Breast epithelium (tissue), 4 donors: ENCODE data around the gene NR2F1. TPM values are rescaled to one million over a fixed set of nuclear protein-coding genes. Genes with fewer than 3 reads are reported as not detected.
A peak's percentile ranks its signal among the peaks of the same experiment; 100 is the strongest.

ENCODE experiments used
- DNase-seq, 2 donors: peaks; one replicate each; pipeline ENCODE4 v3.0.0-alpha.2; 2019; ENCODE audit warnings: low spot score in 2 of 2
- H3K27ac ChIP-seq, 2 donors: fragments of 200-600 bp; sonication (generic) in 1 of 2; one replicate each; pipeline ENCODE4 v1.5.1; 2016 to 2019; ENCODE audit warnings: mild to moderate bottlenecking in 1 of 2
- H3K27me3 ChIP-seq, 2 donors: fragments of 200-600 bp; sonication (generic) in 1 of 2; one replicate each; pipeline versions ENCODE4 v1.5.1 to v1.6.0; 2017 to 2019; ENCODE audit warnings: control low read depth in 1 of 2, mild to moderate bottlenecking in 1 of 2
- H3K36me3 ChIP-seq: fragments of 200-600 bp; one replicate; pipeline ENCODE4 v1.5.1; 2019
- H3K4me1 ChIP-seq, 2 donors: fragments of 200-600 bp; sonication (generic); one replicate each; pipeline ENCODE4 v1.5.1; 2016 to 2019; ENCODE audit warnings: control low read depth in 1 of 2
- H3K4me3 ChIP-seq, 3 donors: fragments of 200-600 bp; sonication (generic); 1 replicate in 2 of 3; 2 replicates in 1 of 3; pipeline ENCODE4 v1.5.1; 2016 to 2019; ENCODE audit warnings: mild to moderate bottlenecking in 3 of 3, moderate library complexity in 2 of 3
- H3K9me3 ChIP-seq, 2 donors: fragments of 200-600 bp; sonication (generic) in 1 of 2; one replicate each; pipeline ENCODE4 v1.5.1; 2016 to 2019; ENCODE audit warnings: control low read depth in 1 of 2
- POLR2A ChIP-seq: fragments of 450-650 bp; IDR thresholded peaks from one replicate; pipeline ENCODE4 v1.6.1; 2016; ENCODE audit warnings: antibody characterized with exemption, mild to moderate bottlenecking, moderate library complexity
- POLR2AphosphoS5 ChIP-seq, 3 donors: sonication (generic); formaldehyde crosslinking; IDR thresholded peaks; one replicate each; pipeline ENCODE4 v1.6.1; 2017; ENCODE audit warnings: antibody characterized with exemption in 3 of 3
- intact Hi-C: fragments of 100-400 bp; cut with DNase I; formaldehyde crosslinking; loops from one replicate; pipeline ENCODE4 v1.15.1; 2023; ENCODE audit warnings: low total_unique reads
- total RNA-seq, 3 donors: library from RNA; depleted of rRNA; stranded (reverse); fragments of >200 nt; gene quantifications; one replicate each; pipeline ENCODE4 v1.1.0, GENCODE V29; 2016
- TF ChIP-seq, protein P1 (sequence below), 3 donors: fragments of 450-650 bp; IDR thresholded peaks; one replicate each; pipeline ENCODE4 v1.5.1; 2016 to 2017; ENCODE audit warnings: antibody characterized with exemption in 3 of 3, mild to moderate bottlenecking in 3 of 3, moderate library complexity in 3 of 3

The NR2F1 gene
- total RNA-seq, 3 donors from 2014 or later, result 4.6 to 63.6 (median 59.1) TPM

DNA sequence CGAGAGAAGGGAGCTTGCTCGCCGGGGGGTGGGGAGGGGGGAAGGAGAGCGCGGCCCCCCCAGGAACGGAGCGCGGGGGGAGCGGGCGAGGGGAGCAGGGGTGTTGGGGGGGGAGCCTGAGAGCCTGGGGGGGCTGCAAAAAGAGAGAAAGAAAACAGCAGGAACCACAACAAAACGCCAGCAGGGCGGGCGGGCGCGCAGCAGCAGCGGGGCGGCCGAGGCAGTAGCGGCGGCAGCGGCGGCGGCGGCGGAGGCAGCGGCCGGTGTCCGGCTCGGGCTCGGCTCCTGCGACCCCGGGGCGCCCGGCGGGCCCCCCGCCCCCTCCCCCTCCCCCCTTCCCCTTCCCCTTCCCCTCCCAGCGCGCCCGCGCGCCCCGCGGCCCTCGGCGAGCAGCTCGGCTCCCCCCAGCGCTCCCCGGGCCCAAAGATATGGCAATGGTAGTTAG, 1.6 kb downstream of the NR2F1 start:
- peak overlapping the region; percentile 57 to 75 (median 63) for H3K4me3 ChIP-seq
- intact Hi-C loops, result no loop called here
- peak overlapping the region; percentile 68 to 90 for H3K27ac ChIP-seq
- peaks cover 8 to 56% of the 10 kb centered on the region in 2 donors for H3K27me3 ChIP-seq
- no peak for TF ChIP-seq POLR2A
- TF ChIP-seq, protein P1, sequence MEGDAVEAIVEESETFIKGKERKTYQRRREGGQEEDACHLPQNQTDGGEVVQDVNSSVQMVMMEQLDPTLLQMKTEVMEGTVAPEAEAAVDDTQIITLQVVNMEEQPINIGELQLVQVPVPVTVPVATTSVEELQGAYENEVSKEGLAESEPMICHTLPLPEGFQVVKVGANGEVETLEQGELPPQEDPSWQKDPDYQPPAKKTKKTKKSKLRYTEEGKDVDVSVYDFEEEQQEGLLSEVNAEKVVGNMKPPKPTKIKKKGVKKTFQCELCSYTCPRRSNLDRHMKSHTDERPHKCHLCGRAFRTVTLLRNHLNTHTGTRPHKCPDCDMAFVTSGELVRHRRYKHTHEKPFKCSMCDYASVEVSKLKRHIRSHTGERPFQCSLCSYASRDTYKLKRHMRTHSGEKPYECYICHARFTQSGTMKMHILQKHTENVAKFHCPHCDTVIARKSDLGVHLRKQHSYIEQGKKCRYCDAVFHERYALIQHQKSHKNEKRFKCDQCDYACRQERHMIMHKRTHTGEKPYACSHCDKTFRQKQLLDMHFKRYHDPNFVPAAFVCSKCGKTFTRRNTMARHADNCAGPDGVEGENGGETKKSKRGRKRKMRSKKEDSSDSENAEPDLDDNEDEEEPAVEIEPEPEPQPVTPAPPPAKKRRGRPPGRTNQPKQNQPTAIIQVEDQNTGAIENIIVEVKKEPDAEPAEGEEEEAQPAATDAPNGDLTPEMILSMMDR (IDR thresholded peaks at IDR 0.05), result no peak
- TF ChIP-seq POLR2AphosphoS5 (IDR thresholded peaks at IDR 0.05), result no peak
- H3K4me1 ChIP-seq, result peaks cover 0 to 7% of the 10 kb centered on the region in 2 donors
- DNase-seq, result no peak
- no peaks in the 10 kb centered on the region for H3K9me3 ChIP-seq
- H3K36me3 ChIP-seq, result no peaks in the 10 kb centered on the region

DNA sequence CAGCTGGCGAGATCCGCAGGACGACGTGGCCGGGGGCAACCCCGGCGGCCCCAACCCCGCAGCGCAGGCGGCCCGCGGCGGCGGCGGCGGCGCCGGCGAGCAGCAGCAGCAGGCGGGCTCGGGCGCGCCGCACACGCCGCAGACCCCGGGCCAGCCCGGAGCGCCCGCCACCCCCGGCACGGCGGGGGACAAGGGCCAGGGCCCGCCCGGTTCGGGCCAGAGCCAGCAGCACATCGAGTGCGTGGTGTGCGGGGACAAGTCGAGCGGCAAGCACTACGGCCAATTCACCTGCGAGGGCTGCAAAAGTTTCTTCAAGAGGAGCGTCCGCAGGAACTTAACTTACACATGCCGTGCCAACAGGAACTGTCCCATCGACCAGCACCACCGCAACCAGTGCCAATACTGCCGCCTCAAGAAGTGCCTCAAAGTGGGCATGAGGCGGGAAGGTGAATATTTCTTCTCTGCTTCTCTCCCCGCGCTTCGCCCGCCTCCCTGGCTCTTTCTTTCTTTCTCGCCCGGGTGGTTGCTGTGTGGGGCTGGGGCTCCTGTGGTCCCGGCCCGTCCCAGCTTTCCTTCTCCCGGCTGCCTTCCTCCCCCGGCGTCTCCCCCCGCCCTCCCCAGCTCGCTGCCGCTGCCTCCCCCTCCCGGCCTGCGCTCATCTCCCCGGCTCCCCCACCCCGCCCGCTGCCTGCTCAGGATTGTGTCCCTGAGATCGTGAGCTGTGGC, 2.2 kb downstream of the NR2F1 start:
- H3K9me3 ChIP-seq, result no peaks in the 10 kb centered on the region
- peak overlapping the region; percentile 70 to 90 for H3K27ac ChIP-seq
- no peak for DNase-seq
- intact Hi-C loops, result no loop called here
- peak overlapping the region; percentile 57 to 75 (median 63) for H3K4me3 ChIP-seq
- H3K4me1 ChIP-seq, result peaks cover 0 to 7% of the 10 kb centered on the region in 2 donors
- TF ChIP-seq, protein P1 (IDR thresholded peaks at IDR 0.05), result no peak
- TF ChIP-seq POLR2A, result no peak
- no peaks in the 10 kb centered on the region for H3K36me3 ChIP-seq
- H3K27me3 ChIP-seq, result peaks cover 8 to 52% of the 10 kb centered on the region in 2 donors

DNA sequence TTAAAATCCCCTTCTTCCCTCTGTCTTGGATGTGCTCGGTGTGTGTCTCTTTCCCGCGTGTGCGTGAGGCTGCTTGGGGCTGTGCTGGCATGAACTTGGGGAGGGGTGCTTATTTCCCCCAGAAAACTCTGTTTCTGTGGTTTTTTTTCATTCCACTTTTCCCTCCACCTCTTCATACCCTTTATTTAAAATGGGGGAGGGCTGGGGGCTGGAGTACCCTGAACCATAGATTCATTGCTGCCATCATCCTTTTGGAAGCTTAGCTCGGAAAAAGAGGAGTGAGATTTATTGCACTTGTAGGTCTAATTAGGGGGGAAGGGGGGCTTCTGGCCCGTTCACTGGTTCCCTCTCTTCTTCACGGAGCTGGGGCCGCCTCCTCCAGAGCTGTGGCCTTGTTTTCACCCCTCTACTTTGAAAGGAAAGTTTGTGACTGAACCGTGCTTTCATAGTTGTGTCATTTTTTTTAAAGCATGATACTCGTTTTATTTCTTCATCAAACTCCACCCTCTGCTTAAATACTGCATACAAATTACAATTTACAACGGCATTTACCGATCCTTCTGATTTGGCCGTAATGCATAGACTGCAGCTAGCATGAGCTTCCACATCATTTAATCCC, 2.9 kb downstream of the NR2F1 start:
- Histone ChIP-seq H3K4me3 (peak overlapping the region; percentile 57 to 75 (median 63)), H3K27me3 (peaks cover 8 to 45% of the 10 kb centered on the region in 2 donors), H3K36me3 (no peaks in the 10 kb centered on the region), H3K4me1 (peaks cover 0 to 7% of the 10 kb centered on the region in 2 donors), H3K9me3 (no peaks in the 10 kb centered on the region), H3K27ac (peak overlapping the region; percentile 70 to 90)
- TF ChIP-seq POLR2AphosphoS5 (IDR thresholded peaks at IDR 0.05) (peak in 1 of 3 donors; percentile 19), POLR2A (no peak)
- TF ChIP-seq, protein P1 (IDR thresholded peaks at IDR 0.05), result no peak
- intact Hi-C loops, result no loop called here
- DNase-seq, result no peak

DNA sequence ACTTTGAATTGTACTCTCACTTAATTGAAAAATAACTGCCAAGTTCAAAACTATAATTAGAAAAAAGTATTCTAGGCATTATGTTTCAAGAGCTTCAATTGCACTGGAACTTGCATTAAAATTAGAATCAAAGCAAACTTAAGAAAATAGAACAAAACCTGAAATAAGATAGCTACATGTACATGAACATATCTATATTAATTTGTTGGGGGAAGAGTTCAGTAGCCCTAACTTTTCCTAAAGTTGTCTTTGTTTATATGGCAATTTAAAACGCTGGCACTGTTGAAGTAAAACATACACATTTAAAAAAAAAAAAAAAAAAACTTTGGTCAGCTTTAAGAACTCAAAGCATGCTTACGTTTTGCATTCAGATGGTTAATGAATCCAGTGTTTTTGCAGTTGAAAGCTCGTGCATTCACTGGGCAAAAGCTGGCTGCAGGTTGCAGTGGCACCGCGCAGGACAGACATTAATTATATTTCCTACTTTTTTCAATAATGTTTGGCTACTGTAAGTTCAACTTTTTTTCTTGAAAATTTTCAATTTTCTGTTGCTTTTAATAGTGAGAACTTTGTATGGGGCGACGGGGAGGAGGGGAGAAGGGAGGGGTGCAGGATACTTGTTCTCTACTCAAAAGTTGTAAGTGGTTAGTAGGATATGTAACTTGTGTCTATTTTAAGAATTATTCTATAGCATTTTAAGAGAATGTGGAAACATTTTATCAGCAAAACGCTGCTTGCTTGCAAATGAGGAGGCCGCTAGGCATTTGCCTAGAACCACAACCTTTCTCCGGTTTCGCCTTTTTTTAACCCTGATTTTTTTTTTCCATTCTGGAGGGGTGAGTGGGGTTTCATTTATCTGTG, 3.9 kb downstream of the NR2F1 start:
- H3K27ac ChIP-seq, result peak overlapping the region; percentile 23 to 82
- H3K9me3 ChIP-seq, result no peaks in the 10 kb centered on the region
- H3K4me1 ChIP-seq, result peaks cover 0 to 5% of the 10 kb centered on the region in 2 donors
- H3K4me3 ChIP-seq, result peak overlapping the region in 2 of 3 donors; percentile 63 to 75
- no peak for DNase-seq
- intact Hi-C loops, result no loop called here
- no peak for TF ChIP-seq POLR2A
- no peak for TF ChIP-seq POLR2AphosphoS5 (IDR thresholded peaks at IDR 0.05)
- TF ChIP-seq, protein P1 (IDR thresholded peaks at IDR 0.05), result no peak
- H3K27me3 ChIP-seq, result peaks cover 3 to 42% of the 10 kb centered on the region in 2 donors
- no peaks in the 10 kb centered on the region for H3K36me3 ChIP-seq
